ENCODE results near the gene ITPK1. TPM values are rescaled to one million over a fixed set of nuclear protein-coding genes. Genes with fewer than 3 reads are reported as not detected.
"Not testable (repeated sequence)": the region's sequence is repeated elsewhere in the genome, so short reads cannot be mapped to it uniquely, and the experiment has no call there.

ITPK1 gene
- total RNA-seq: 100 to 1,000 TPM in 1 of 2 donors, 10 to 100 TPM in 1; 77.1 to 118 TPM

DNA sequence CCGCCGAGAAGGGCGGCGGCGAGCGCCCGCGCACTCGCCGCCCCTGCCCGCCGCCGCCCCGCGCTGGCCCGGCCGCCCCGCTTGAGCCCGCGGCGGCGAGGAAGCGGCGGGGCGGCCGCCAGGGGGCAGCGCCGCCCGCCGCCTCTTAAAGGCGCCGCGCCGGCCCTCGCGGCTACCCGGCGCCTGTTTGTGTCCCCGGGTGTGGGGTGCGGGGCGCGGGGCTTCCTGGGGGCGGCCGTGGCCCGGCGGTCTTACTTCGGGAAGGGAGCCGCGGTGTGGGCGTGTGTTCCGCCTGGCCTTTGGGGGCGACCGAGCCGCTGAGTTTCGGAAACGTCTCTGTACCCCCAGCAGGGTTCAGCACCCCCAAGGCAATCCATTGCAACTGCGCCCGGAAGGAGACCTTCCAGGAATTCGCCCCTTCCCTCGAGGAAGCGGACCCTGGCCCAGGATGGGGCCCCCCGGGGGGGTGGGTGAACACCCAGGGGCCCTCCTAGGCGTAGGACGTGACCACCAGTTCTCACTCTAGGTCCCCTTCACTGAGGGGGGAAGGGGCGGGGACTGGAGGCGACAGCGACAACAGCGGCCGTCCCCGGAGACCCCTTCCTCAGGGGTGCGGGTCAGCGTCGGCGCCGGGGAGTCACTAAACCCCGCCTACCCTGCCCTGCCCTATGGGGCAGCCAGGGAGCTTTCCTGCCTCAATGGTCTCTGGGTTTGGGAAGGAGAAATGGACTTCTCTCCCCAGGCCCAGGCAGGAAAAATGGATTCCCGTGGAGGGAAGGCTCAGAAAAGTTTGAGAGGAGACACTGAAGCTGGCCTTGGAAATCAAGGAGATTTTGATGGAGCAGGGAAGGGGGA lies at the start of gene ITPK1:
ITPK1 (minus strand) TSS at position 105 of the 855 bp plus-strand sequence. CDS start 762 bp downstream, outside the sequence.
- H3K4me3 ChIP-seq: peak within 1 kb of the TSS; percentile 85 to 89
- TF ChIP-seq, protein P1, sequence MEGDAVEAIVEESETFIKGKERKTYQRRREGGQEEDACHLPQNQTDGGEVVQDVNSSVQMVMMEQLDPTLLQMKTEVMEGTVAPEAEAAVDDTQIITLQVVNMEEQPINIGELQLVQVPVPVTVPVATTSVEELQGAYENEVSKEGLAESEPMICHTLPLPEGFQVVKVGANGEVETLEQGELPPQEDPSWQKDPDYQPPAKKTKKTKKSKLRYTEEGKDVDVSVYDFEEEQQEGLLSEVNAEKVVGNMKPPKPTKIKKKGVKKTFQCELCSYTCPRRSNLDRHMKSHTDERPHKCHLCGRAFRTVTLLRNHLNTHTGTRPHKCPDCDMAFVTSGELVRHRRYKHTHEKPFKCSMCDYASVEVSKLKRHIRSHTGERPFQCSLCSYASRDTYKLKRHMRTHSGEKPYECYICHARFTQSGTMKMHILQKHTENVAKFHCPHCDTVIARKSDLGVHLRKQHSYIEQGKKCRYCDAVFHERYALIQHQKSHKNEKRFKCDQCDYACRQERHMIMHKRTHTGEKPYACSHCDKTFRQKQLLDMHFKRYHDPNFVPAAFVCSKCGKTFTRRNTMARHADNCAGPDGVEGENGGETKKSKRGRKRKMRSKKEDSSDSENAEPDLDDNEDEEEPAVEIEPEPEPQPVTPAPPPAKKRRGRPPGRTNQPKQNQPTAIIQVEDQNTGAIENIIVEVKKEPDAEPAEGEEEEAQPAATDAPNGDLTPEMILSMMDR (IDR thresholded peaks at IDR 0.05): peak in 3 of 4 experiments; percentile 23 to 42 (median 29)
- no peak for TF ChIP-seq POLR2A (IDR thresholded peaks at IDR 0.05)
- TF ChIP-seq POLR2AphosphoS5 (IDR thresholded peaks at IDR 0.05): no peak
- H3K36me3 ChIP-seq: no peaks in the 10 kb centered on the region
- peak within 1 kb of the TSS; percentile 94 for H3K27ac ChIP-seq
- H3K9me3 ChIP-seq: no peaks in the 10 kb centered on the region
- intact Hi-C loops (cut with DNase I): loop anchor here (5.0 kb wide), 2 partner anchors 66 to 144 kb away; partner anchors contain the start of gene MOAP1
- peak; percentile 23 for DNase-seq (ENCODE audit: low spot score)
- WGBS: under 1% methylated on average over 23 of the region's 77 CpGs
- H3K27me3 ChIP-seq (replicated peaks; ENCODE audit: insufficient read depth): no peaks in the 10 kb centered on the region
- peaks cover 7% of the 10 kb centered on the region for H3K4me1 ChIP-seq (replicated peaks)

DNA sequence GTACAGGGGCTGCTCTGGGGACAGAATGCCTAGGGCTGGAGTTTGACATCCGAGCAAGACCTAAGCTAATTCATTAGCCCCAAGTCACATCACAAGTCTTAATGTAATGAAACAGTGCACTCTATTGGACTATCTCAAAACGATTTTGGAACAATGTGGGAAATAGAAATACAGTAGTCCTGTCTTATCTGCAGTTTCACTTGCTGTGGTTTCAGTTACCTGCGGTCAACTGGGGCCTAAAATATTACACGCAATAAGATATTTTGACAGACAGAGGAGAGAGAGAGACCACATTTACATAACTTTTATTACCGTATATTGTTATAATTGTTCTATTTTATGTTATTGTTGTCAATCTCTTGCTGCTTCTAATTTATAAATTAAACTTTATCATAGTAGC lies 47.8 kb upstream of the ITPK1 start:
- TF ChIP-seq POLR2A (IDR thresholded peaks at IDR 0.05) (no peak), POLR2AphosphoS5 (IDR thresholded peaks at IDR 0.05) (no peak)
- TF ChIP-seq, protein P1 (IDR thresholded peaks at IDR 0.05): no peak
- intact Hi-C loops (cut with DNase I): no loop called here
- no peaks in the 10 kb centered on the region for H3K36me3 ChIP-seq
- no peaks in the 10 kb centered on the region for H3K27me3 ChIP-seq (replicated peaks; ENCODE audit: insufficient read depth)
- no peak overlapping the region for H3K4me3 ChIP-seq
- no peak for DNase-seq (ENCODE audit: low spot score)
- no peaks in the 10 kb centered on the region for H3K4me1 ChIP-seq (replicated peaks)
- no peak overlapping the region for H3K27ac ChIP-seq
- 70% methylated on average over 5 of the region's 5 CpGs for WGBS
- H3K9me3 ChIP-seq: no peaks in the 10 kb centered on the region

DNA sequence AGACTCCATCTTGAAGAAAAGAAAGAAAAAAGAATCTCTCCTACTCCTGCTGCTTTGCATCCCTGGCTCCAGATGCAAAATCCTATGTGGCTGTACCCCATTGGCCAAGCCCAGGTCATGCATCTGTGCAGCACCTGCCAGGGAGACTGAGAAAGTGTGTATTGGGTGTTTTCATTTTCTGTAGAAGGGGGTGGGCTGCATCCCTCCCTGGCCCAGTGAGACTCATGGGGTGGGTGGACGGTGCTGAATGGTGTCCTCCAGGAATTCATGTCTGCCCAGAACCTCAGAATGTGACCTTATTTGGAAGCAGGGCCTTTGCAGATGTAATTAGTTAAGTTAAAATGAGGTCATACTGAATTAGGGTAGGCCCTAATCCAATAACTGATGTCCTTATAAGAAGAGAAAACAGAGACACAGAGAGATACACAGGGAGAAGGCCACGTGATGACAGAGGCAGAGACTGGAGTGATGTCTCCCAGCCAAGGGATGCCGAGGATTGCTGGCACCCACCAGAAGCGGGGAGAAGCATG lies 45.8 kb upstream of the ITPK1 start:
- WGBS: 71% methylated on average over 4 of the region's 4 CpGs

DNA sequence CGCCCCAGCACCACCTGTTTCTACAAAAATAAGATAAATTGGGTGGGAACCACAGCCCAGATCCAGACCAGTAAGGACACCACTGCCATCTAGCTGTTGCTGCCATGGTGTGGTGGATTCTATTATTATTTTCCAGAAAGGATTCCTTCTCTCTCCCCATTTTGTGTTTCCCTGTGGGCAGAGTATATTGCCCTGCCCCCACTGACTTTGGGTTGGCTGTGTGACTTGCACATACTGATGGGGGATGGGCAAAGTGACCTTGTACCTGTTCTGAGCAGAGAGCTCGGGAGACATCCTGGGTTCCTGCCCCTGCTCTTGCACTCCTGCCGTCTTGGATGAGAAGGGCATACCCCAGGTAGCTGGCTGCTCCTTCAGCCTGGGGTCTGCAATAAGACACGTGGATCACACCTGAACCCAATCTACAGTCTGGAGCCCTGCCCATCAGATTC lies 44.7 kb upstream of the ITPK1 start:
- Histone ChIP-seq H3K27me3 (replicated peaks; ENCODE audit: insufficient read depth) (no peaks in the 10 kb centered on the region), H3K4me1 (replicated peaks) (no peaks in the 10 kb centered on the region), H3K27ac (no peak overlapping the region), H3K4me3 (no peak overlapping the region), H3K9me3 (no peaks in the 10 kb centered on the region), H3K36me3 (no peaks in the 10 kb centered on the region)
- WGBS: 24% methylated on average over 4 of the region's 4 CpGs
- TF ChIP-seq POLR2A (IDR thresholded peaks at IDR 0.05) (no peak), POLR2AphosphoS5 (IDR thresholded peaks at IDR 0.05) (no peak)
- TF ChIP-seq, protein P1 (IDR thresholded peaks at IDR 0.05): no peak
- intact Hi-C loops (cut with DNase I): no loop called here
- no peak for DNase-seq (ENCODE audit: low spot score)

More for the DNA sequence above, 45.8 kb upstream of the ITPK1 start:
- DNase-seq (ENCODE audit: low spot score): no peak
- intact Hi-C loops (cut with DNase I): no loop called here
- no peaks in the 10 kb centered on the region for H3K9me3 ChIP-seq
- no peaks in the 10 kb centered on the region for H3K4me1 ChIP-seq (replicated peaks)
- no peaks in the 10 kb centered on the region for H3K27me3 ChIP-seq (replicated peaks; ENCODE audit: insufficient read depth)
- no peak overlapping the region for H3K27ac ChIP-seq
- H3K4me3 ChIP-seq: no peak overlapping the region
- TF ChIP-seq POLR2A (IDR thresholded peaks at IDR 0.05): no peak
- TF ChIP-seq, protein P1 (IDR thresholded peaks at IDR 0.05): no peak
- TF ChIP-seq POLR2AphosphoS5 (IDR thresholded peaks at IDR 0.05): no peak
- H3K36me3 ChIP-seq: no peaks in the 10 kb centered on the region

DNA sequence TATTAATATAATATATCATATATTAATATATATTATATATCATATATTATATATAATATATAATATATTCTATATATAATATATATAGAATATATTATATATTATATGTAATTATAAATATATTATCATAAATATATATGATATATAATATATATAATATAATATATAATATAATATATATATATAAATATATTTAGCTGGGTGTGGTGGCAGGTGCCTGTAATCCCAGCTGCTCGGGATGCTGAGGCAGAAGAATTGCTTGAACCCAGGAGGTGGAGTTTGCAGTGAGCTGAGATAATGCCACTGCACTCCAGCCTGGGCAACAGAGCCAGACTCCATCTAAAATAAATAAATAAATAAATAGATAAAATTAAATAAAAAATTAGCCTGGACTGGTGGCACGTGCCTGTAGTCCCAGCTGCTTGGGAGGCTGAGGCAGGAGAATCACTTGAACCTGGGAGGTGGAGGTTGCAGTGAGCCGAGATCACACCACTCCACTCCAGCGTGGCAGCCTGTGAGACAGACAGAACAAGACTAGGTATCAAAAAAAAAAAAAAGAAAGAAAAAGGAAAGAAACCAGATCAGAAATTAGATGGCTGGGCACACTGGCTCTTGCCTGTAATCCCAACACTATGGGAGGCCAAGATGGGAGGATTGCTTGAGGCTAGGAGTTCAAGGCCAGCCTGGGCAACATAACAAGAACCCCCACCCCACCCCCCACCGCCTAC lies 44.1 kb upstream of the ITPK1 start:
- WGBS: 55% methylated on average over 5 of the region's 5 CpGs
- H3K36me3 ChIP-seq; H3K27ac ChIP-seq; H3K9me3 ChIP-seq; DNase-seq (ENCODE audit: low spot score); intact Hi-C loops (cut with DNase I); H3K4me3 ChIP-seq; H3K4me1 ChIP-seq (replicated peaks); H3K27me3 ChIP-seq (replicated peaks; ENCODE audit: insufficient read depth): not testable (repeated sequence)

DNA sequence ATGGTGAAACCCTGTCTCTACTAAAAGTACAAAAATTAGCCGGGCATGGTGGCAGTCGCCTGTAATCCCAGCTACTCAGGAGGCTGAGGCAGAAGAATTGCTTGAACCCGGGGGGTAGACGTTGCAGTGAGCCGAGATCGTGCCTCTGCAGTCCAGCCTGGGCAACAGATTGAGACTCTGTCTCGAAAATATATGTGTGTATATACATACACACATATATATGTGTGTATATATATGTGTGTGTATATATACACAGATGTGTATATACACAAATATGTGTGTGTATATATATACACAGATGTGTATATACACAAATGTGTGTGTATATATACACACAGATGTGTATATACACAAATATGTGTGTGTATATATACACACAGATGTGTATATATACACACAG lies 42.6 kb upstream of the ITPK1 start:
- 96% methylated on average over 7 of the region's 7 CpGs for WGBS
- DNase-seq (ENCODE audit: low spot score); H3K27ac ChIP-seq; H3K27me3 ChIP-seq (replicated peaks; ENCODE audit: insufficient read depth); H3K4me1 ChIP-seq (replicated peaks); H3K4me3 ChIP-seq; H3K36me3 ChIP-seq; H3K9me3 ChIP-seq; intact Hi-C loops (cut with DNase I): not testable (repeated sequence)

Data from prostate gland (tissue), 2 donors.